HL-60/S4 treated with phorbol 12-myristate 13-acetate at 8.2 ng/mL for 4 days and 3 days (cell line): ENCODE data around the gene SFXN5.

ENCODE experiments used
- in situ Hi-C: fragments of 300-500 bp; cut with MboI; formaldehyde crosslinking; loops from 2 replicates; pipeline ENCODE4 v1.15.0; 2022; ENCODE audit warnings: low sequenced_read_pairs

Gene SFXN5

GRCh38 chr2:72959995-72960981 lies 111.2 kb downstream of the SFXN5 start:
- in situ Hi-C loops = no loop called here

- in situ Hi-C loops = no loop called here
Observed at GRCh38 chr2:72959554-72959953, 112.0 kb downstream of the SFXN5 start.

- in situ Hi-C loops = no loop called here
Observed at GRCh38 chr2:72958542-72959385, 112.7 kb downstream of the SFXN5 start.

- in situ Hi-C loops = no loop called here
Observed at GRCh38 chr2:72956936-72957335, 114.6 kb downstream of the SFXN5 start.

- in situ Hi-C loops = no loop called here
Observed at GRCh38 chr2:72956050-72956395, 115.5 kb downstream of the SFXN5 start.

GRCh38 chr2:72955228-72956049 lies 116.1 kb downstream of the SFXN5 start:
- in situ Hi-C loops = no loop called here

GRCh38 chr2:72954376-72955227 lies 116.9 kb downstream of the SFXN5 start:
- in situ Hi-C loops = no loop called here

- in situ Hi-C loops = no loop called here
Observed at GRCh38 chr2:72953976-72954375, 117.5 kb downstream of the SFXN5 start.

GRCh38 chr2:72953528-72953927 lies 118.0 kb downstream of the SFXN5 start:
- in situ Hi-C loops = no loop called here

- in situ Hi-C loops = no loop called here
Observed at GRCh38 chr2:72952961-72953360, 118.6 kb downstream of the SFXN5 start.

- in situ Hi-C loops = no loop called here
Observed at GRCh38 chr2:72952110-72952823, 119.2 kb downstream of the SFXN5 start.

GRCh38 chr2:72951303-72952095 lies 120.0 kb downstream of the SFXN5 start:
- in situ Hi-C loops = no loop called here

- in situ Hi-C loops = no loop called here
Observed at GRCh38 chr2:72950558-72951255, 120.8 kb downstream of the SFXN5 start.

GRCh38 chr2:72949642-72950041 lies 121.9 kb downstream of the SFXN5 start:
- in situ Hi-C loops = no loop called here

- in situ Hi-C loops = no loop called here
Observed at GRCh38 chr2:72949045-72949444, 122.5 kb downstream of the SFXN5 start.

GRCh38 chr2:72947952-72948830 lies 123.3 kb downstream of the SFXN5 start:
- in situ Hi-C loops = no loop called here

- in situ Hi-C loops = no loop called here
Observed at GRCh38 chr2:72946466-72946865, 125.0 kb downstream of the SFXN5 start.
